ENCODE measurements around the gene LAMTOR4. TPM values are rescaled to one million over a fixed set of nuclear protein-coding genes. Genes with fewer than 3 reads are reported as not detected.

LAMTOR4 gene
- total RNA-seq, 4 donors from 2014 or later = 183 to 194 (median 184) TPM

DNA sequence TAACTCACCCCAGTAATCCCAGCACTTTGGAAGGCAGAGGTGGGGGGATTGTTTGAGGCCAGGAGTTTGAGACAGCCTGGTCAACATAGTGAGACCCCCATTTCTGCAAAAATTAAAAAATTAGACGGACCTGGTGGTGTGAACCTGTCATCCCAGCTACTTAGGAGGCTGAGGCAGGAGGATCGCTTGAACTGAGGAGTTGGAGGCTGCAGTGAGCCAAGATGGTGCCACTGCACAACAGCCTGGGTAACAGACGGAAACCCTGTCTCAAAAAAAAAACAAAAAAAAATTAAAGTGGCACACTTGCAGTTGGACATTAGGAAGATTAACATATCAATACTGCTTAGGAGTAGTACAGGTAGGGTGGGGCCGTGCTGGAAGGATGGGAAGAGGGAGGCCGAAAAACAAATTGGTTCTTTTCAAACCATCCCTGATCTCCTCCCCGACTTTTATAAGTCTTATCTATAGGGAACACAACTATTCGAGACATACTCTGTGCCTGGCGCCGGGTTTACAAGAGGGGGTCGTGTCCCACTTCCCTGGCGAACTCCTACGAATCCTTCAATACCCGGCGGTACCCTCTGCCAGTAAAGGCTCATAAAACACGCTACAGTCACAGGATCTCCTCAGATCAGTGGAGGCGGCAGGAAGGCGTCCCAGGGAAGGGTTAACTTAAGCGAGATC lies 30.2 kb upstream of the LAMTOR4 start:
- TF ChIP-seq CTCF (IDR thresholded peaks at IDR 0.05) = no peak
- ATAC-seq (ENCODE audit: low FRiP score) = no peak
- no peak for DNase-seq (ENCODE audit: low spot score)

GRCh38 chr7:100119072-100119969 lies 29.4 kb upstream of the LAMTOR4 start, which contains the start of the genes CNPY4 and TAF6:
Gene CNPY4, plus strand, starts transcription at chr7:100119634. Its CDS starts 111 bp downstream, at chr7:100119745.
Gene TAF6, minus strand, starts transcription at chr7:100119358. Its CDS starts 5,149 bp downstream, at chr7:100114209.
- TF ChIP-seq CTCF (IDR thresholded peaks at IDR 0.05) = no peak
- ATAC-seq (ENCODE audit: low FRiP score) (peak; percentile 92), DNase-seq (ENCODE audit: low spot score) (peak; percentile 76)

- TF ChIP-seq CTCF (IDR thresholded peaks at IDR 0.05) = no peak
Observed at GRCh38 chr7:100119970-100120732, 28.6 kb upstream of the LAMTOR4 start.

GRCh38 chr7:100120733-100121036 lies 28.0 kb upstream of the LAMTOR4 start:
- ATAC-seq (ENCODE audit: low FRiP score) (no peak), DNase-seq (ENCODE audit: low spot score) (no peak)
- TF ChIP-seq CTCF (IDR thresholded peaks at IDR 0.05) = no peak

More at GRCh38 chr7:100119970-100120732, 28.6 kb upstream of the LAMTOR4 start:
- ATAC-seq (ENCODE audit: low FRiP score) (peak; percentile 34), DNase-seq (ENCODE audit: low spot score) (no peak)

GRCh38 chr7:100122067-100122466 lies 26.7 kb upstream of the LAMTOR4 start:
- TF ChIP-seq CTCF (IDR thresholded peaks at IDR 0.05) = no peak
- ATAC-seq (ENCODE audit: low FRiP score) = no peak
- DNase-seq (ENCODE audit: low spot score) = no peak

GRCh38 chr7:100122568-100122967 lies 26.1 kb upstream of the LAMTOR4 start:
- ATAC-seq (ENCODE audit: low FRiP score) = no peak
- TF ChIP-seq CTCF (IDR thresholded peaks at IDR 0.05) = no peak
- DNase-seq (ENCODE audit: low spot score) = no peak
